CD4-positive, alpha-beta T cell treated with Interleukin-12 subunit alpha and Interleukin-12 subunit beta, for 1 hour (primary cell): Measurements from ENCODE around the gene CASKIN2.

Source experiments
- DNase-seq: peaks from one replicate; pipeline ENCODE4 v3.0.0-alpha.2; 2020

The CASKIN2 gene

GRCh38 chr17:75518201-75518600 is 2.9 kb upstream of the CASKIN2 start:
- DNase-seq = peak; percentile 68

GRCh38 chr17:75517297-75517865 is 2.0 kb upstream of the CASKIN2 start:
- peak; percentile 40 for DNase-seq

- peak; percentile 21 for DNase-seq
Observed at GRCh38 chr17:75516619-75517296, 1.4 kb upstream of the CASKIN2 start.

- peak; percentile 95 for DNase-seq
Observed at GRCh38 chr17:75516255-75516618, 900 bp upstream of the CASKIN2 start, which contains the start of gene TSEN54. TSS of gene TSEN54 (plus strand) at chr17:75516528. CDS start at chr17:75516561, 33 bp downstream.

GRCh38 chr17:75514919-75515495 is 330 bp downstream of the CASKIN2 start:
- DNase-seq = no peak

GRCh38 chr17:75514299-75514918 is 928 bp downstream of the CASKIN2 start:
- DNase-seq = no peak

GRCh38 chr17:75513641-75514000 is 1.7 kb downstream of the CASKIN2 start:
- DNase-seq = no peak

GRCh38 chr17:75512926-75513640 is 2.3 kb downstream of the CASKIN2 start:
- DNase-seq = no peak

- DNase-seq = no peak
Observed at GRCh38 chr17:75511610-75512575, 3.4 kb downstream of the CASKIN2 start.

GRCh38 chr17:75511270-75511609 is 4.1 kb downstream of the CASKIN2 start:
- no peak for DNase-seq

GRCh38 chr17:75509528-75510258 is 5.6 kb downstream of the CASKIN2 start:
- DNase-seq = no peak

GRCh38 chr17:75508931-75509361 is 6.4 kb downstream of the CASKIN2 start:
- no peak for DNase-seq

GRCh38 chr17:75507733-75508719 is 7.3 kb downstream of the CASKIN2 start:
- no peak for DNase-seq

- DNase-seq = no peak
Observed at GRCh38 chr17:75506888-75507287, 8.4 kb downstream of the CASKIN2 start.

- DNase-seq = no peak
Observed at GRCh38 chr17:75506134-75506533, 9.2 kb downstream of the CASKIN2 start.

- DNase-seq = no peak
Observed at GRCh38 chr17:75505640-75506039, 9.7 kb downstream of the CASKIN2 start.

- DNase-seq = no peak
Observed at GRCh38 chr17:75505152-75505409, 10.3 kb downstream of the CASKIN2 start.

- DNase-seq = peak; percentile 47
Observed at GRCh38 chr17:75504347-75505151, 10.8 kb downstream of the CASKIN2 start.

- peak; percentile 20 for DNase-seq
Observed at GRCh38 chr17:75503976-75504346, 11.4 kb downstream of the CASKIN2 start.
